Sigmoid colon (tissue), 4 donors: Measurements from ENCODE around the gene TSC2.

Source experiments
- CTCF ChIP-seq, 4 experiments: fragments of 450-650 bp in 3 of 4; fragments of 200-600 bp in 1 of 4; IDR thresholded peaks; one replicate each; pipeline ENCODE4 v1.5.1; 2016 to 2019; ENCODE audit warnings: antibody characterized with exemption in 4 of 4, mild to moderate bottlenecking in 3 of 4, moderate library complexity in 2 of 4
- POLR2A ChIP-seq, 2 donors: fragments of 450-650 bp; IDR thresholded peaks; one replicate each; pipeline ENCODE4 v1.6.1; 2016; ENCODE audit warnings: antibody characterized with exemption in 2 of 2, mild to moderate bottlenecking in 2 of 2, moderate library complexity in 2 of 2
- POLR2AphosphoS5 ChIP-seq, 4 donors: sonication (generic); formaldehyde crosslinking; IDR thresholded peaks; one replicate each; pipeline ENCODE4 v1.6.1; 2017; ENCODE audit warnings: antibody characterized with exemption in 4 of 4

GRCh38 chr16:2045965-2046892, 1.6 kb upstream of the TSC2 start:
- no peak for TF ChIP-seq POLR2A (IDR thresholded peaks at IDR 0.05)
- no peak for TF ChIP-seq CTCF (IDR thresholded peaks at IDR 0.05)
- TF ChIP-seq POLR2AphosphoS5 (IDR thresholded peaks at IDR 0.05) = no peak
